WTC11 (cell line): ENCODE measurements around the gene POU3F1. TPM values are rescaled to one million over a fixed set of nuclear protein-coding genes. Genes with fewer than 3 reads are reported as not detected.

Experiments used
- ATAC-seq: fragments of 200-7000 bp; cut with Tn5 transposase; 2 replicates; pipeline ENCODE4 v1.10.0; 2021; ENCODE audit warnings: mild to moderate bottlenecking, moderate library complexity
- CTCF ChIA-PET: fragments of 300-600 bp; sonication (Branson Sonifier 250); formaldehyde crosslinking; loops from one replicate; lab custom pipeline; 2021; ENCODE audit warnings: antibody characterized with exemption; lab: Charles Lee
- POLR2A ChIA-PET: fragments of 350-600 bp; sonication (Branson Sonifier 250); formaldehyde crosslinking; loops from one replicate; lab custom pipeline; 2021; ENCODE audit warnings: antibody characterized with exemption; lab: Charles Lee
- DNase-seq: peaks from one replicate; pipeline ENCODE4 v3.0.0; 2021; ENCODE audit warnings: low spot score
- H3K27ac Mint-ChIP-seq: 2 replicates; pipeline ENCODE4 v1.8.0; 2021; ENCODE audit warnings: mixed read lengths
- H3K27me3 Mint-ChIP-seq: 2 replicates; pipeline ENCODE4 v1.8.0; 2021; ENCODE audit warnings: low read depth, mild to moderate bottlenecking, moderate library complexity, mixed read lengths
- H3K36me3 Mint-ChIP-seq: 2 replicates; pipeline ENCODE4 v1.8.0; 2021; ENCODE audit warnings: mixed read lengths
- H3K4me1 Mint-ChIP-seq: 2 replicates; pipeline ENCODE4 v1.8.0; 2022; ENCODE audit warnings: mixed read lengths
- H3K4me3 Mint-ChIP-seq: 2 replicates; pipeline ENCODE4 v1.8.0; 2021; ENCODE audit warnings: mild to moderate bottlenecking, moderate library complexity, mixed read lengths
- H3K9me3 Mint-ChIP-seq: 2 replicates; pipeline ENCODE4 v1.8.0; 2021; ENCODE audit warnings: mixed read lengths
- ATF3 ChIP-seq: sonication (generic); formaldehyde crosslinking; conservative IDR thresholded peaks from 2 replicates; pipeline ENCODE4 v1.8.1; 2022; ENCODE audit warnings: mild to moderate bottlenecking, missing genetic modification reagents
- CREB1 ChIP-seq: sonication (generic); formaldehyde crosslinking; IDR thresholded peaks from 2 replicates; pipeline ENCODE4 v1.8.0; 2023; ENCODE audit warnings: mild to moderate bottlenecking, missing genetic modification reagents
- ESRRA ChIP-seq: sonication (generic); formaldehyde crosslinking; IDR thresholded peaks from 2 replicates; pipeline ENCODE4 v1.8.1; 2022; ENCODE audit warnings: mild to moderate bottlenecking, missing genetic modification reagents, borderline replicate concordance
- JAZF1 ChIP-seq: fragments of 250-450 bp; sonication (Bioruptor Pico); IDR thresholded peaks from 2 replicates; pipeline ENCODE4 v1.9.0; 2021; ENCODE audit warnings: moderate library complexity, mild to moderate bottlenecking, inconsistent platforms
- MAX ChIP-seq: sonication (generic); formaldehyde crosslinking; IDR thresholded peaks from 2 replicates; pipeline ENCODE4 v1.8.0; 2022; ENCODE audit warnings: mild to moderate bottlenecking, missing genetic modification reagents
- MYBL2 ChIP-seq: sonication (generic); formaldehyde crosslinking; IDR thresholded peaks from 2 replicates; pipeline ENCODE4 v1.8.1; 2023; ENCODE audit warnings: mild to moderate bottlenecking, moderate library complexity, missing genetic modification reagents
- NR1H2 ChIP-seq: sonication (generic); formaldehyde crosslinking; IDR thresholded peaks from 2 replicates; pipeline ENCODE4 v1.9.0; 2021; ENCODE audit warnings: mild to moderate bottlenecking, moderate library complexity, missing genetic modification reagents
- PRDM15 ChIP-seq: sonication (generic); formaldehyde crosslinking; IDR thresholded peaks from 2 replicates; pipeline ENCODE4 v1.8.0; 2022; ENCODE audit warnings: missing genetic modification reagents
- SMAD4 ChIP-seq: sonication (generic); formaldehyde crosslinking; IDR thresholded peaks from 2 replicates; pipeline ENCODE4 v1.8.0; 2022; ENCODE audit warnings: mild to moderate bottlenecking, missing genetic modification reagents
- SOX15 ChIP-seq: fragments of 250-450 bp; sonication (Bioruptor Pico); IDR thresholded peaks from 2 replicates; pipeline ENCODE4 v1.9.0; 2021; ENCODE audit warnings: mild to moderate bottlenecking
- ZBTB21 ChIP-seq: sonication (generic); formaldehyde crosslinking; IDR thresholded peaks from 2 replicates; pipeline ENCODE4 v1.8.1; 2023; ENCODE audit warnings: mild to moderate bottlenecking, missing genetic modification reagents, borderline replicate concordance
- ZMAT4 ChIP-seq: fragments of 250-450 bp; sonication (Bioruptor Pico); IDR thresholded peaks from 2 replicates; pipeline ENCODE4 v1.9.0; 2021; ENCODE audit warnings: mild to moderate bottlenecking
- ZNF425 ChIP-seq: fragments of 250-450 bp; sonication (Bioruptor Pico); conservative IDR thresholded peaks from 2 replicates; pipeline ENCODE4 v1.9.0; 2021; ENCODE audit warnings: mild to moderate bottlenecking
- total RNA-seq: library from RNA; stranded (reverse); gene quantifications from 3 replicates; pipeline ENCODE4 v1.2.3, GENCODE V29; 2021
- TF ChIP-seq, protein P1 (sequence below): sonication (generic); formaldehyde crosslinking; IDR thresholded peaks from 2 replicates; pipeline ENCODE4 v1.8.1; 2022; ENCODE audit warnings: mild to moderate bottlenecking, missing genetic modification reagents, moderate library complexity, borderline replicate concordance

POU3F1 gene
- total RNA-seq, 1 experiment from 2014 or later = 18.9 TPM

DNA sequence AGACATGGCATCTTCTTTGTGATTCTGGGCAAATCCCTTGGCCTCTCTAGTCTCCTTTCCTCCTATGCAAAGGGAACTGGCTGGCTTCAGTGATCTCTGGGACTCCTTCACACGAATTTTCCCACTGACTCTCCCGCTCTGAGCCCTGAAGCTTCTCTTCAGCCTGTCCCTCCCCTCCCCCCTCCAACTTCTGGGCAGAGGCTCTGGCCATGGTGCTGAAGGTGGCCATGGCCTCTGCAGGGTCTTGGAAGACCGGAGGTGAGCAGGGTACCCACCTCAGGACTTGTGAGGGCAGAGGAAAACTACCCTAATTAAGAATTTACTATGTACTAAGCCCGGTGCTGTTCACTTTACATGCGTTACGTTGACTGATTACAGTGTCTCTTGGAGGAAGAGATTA lies 29.4 kb upstream of the POU3F1 start (continued):
- TF ChIP-seq PRDM15 (no peak), MYBL2 (CRISPR knock-in tag) (peak; percentile 59; the same call in 1 of the 2 replicates), ZBTB21 (CRISPR knock-in tag) (no peak; the same call in 1 of the 2 replicates), MAX (CRISPR knock-in tag) (no peak), JAZF1 (CRISPR knock-in tag) (no peak), SMAD4 (CRISPR knock-in tag) (peak; percentile 87), NR1H2 (CRISPR knock-in tag) (no peak)
- TF ChIP-seq, protein P1, sequence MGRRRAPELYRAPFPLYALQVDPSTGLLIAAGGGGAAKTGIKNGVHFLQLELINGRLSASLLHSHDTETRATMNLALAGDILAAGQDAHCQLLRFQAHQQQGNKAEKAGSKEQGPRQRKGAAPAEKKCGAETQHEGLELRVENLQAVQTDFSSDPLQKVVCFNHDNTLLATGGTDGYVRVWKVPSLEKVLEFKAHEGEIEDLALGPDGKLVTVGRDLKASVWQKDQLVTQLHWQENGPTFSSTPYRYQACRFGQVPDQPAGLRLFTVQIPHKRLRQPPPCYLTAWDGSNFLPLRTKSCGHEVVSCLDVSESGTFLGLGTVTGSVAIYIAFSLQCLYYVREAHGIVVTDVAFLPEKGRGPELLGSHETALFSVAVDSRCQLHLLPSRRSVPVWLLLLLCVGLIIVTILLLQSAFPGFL (CRISPR knock-in tag) = 0 out of 2 replicates have a peak, but pooled peaks have one; percentile 75

DNA sequence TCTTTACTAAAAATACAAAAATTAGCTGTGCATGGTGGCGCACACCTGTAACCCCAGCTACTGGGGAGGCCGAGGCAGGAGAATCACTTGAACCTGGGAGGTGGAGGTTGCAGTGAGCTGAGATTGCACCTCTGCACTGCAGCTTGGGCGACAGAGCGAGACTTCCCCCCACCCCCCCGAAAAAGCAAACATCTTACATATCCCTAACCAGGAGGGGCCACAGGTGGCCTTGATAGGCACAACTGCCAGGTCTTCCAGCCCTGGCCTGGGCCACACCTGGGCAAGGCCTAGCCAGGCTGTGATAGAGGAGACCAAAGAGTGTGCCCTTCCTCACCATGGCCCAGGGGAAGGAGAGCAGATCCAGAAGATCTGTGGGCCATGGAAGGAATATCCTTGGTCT lies 28.6 kb upstream of the POU3F1 start:
- CTCF ChIA-PET = interaction anchor here (1.1 to 1.5 kb wide), 2 partner anchors 48 to 428 kb away, joined by 4 read pairs; no protein-coding TSS in a partner anchor

More for the DNA sequence above, 28.6 kb upstream of the POU3F1 start:
- ATAC-seq = no peak
- Mint-ChIP-seq H3K36me3 (no peaks in the 10 kb centered on the region), H3K4me3 (no peak overlapping the region), H3K4me1 (peaks cover 50% of the 10 kb centered on the region), H3K9me3 (no peaks in the 10 kb centered on the region), H3K27ac (no peak overlapping the region), H3K27me3 (no peaks in the 10 kb centered on the region)
- TF ChIP-seq JAZF1 (CRISPR knock-in tag) = no peak
- no peak for TF ChIP-seq CREB1
- no peak for TF ChIP-seq ESRRA (CRISPR knock-in tag)
- TF ChIP-seq ZMAT4 (CRISPR knock-in tag) = no peak
- TF ChIP-seq ZNF425 (CRISPR knock-in tag) = no peak
- no peak for TF ChIP-seq ATF3
- no peak for TF ChIP-seq SOX15 (CRISPR knock-in tag)
- POLR2A ChIA-PET = no interaction called here
- no peak for DNase-seq
